Aortic smooth muscle cell (primary cell): ENCODE data around the gene MUC12. TPM values are rescaled to one million over a fixed set of nuclear protein-coding genes. Genes with fewer than 3 reads are reported as not detected.

Experiments used
- total RNA-seq: library from RNA; depleted of rRNA; stranded (reverse); fragments of >200 nt; gene quantifications from 2 replicates; pipeline ENCODE4 v1.2.3, GENCODE V29; 2014

The MUC12 gene
- total RNA-seq = 0.13 and 0.37 TPM in 2 replicates

GRCh38 chr7:100969066-100969615 lies at the start of gene MUC12:
Gene MUC12, plus strand, starts transcription at chr7:100969565. Its CDS starts 58 bp downstream, at chr7:100969623.

GRCh38 chr7:100949227-100949932 lies 20.0 kb upstream of the MUC12 start, which contains the start of gene MUC3A:
Gene MUC3A, plus strand, starts transcription at chr7:100949534. Its CDS starts 91 bp downstream, at chr7:100949625.

Other genes with a start within 250 kb of the MUC12 start
- gene EPO, start 249.1 kb upstream of the MUC12 start, total RNA-seq = not detected in 2 replicates
- gene ZAN, start 236.0 kb upstream of the MUC12 start, total RNA-seq = not detected in 2 replicates
- 14.1 and 16.4 TPM in 2 replicates for gene EPHB4, start 142.0 kb upstream of the MUC12 start, total RNA-seq
- gene SLC12A9, start 116.9 kb upstream of the MUC12 start, total RNA-seq = 9.7 and 13.2 TPM in 2 replicates
- gene TRIP6, start 102.2 kb upstream of the MUC12 start, total RNA-seq = 89.4 and 93.8 TPM in 2 replicates
- gene SRRT, start 94.5 kb upstream of the MUC12 start, total RNA-seq = 37.4 and 52.7 TPM in 2 replicates
- 3.1 and 4.9 TPM in 2 replicates for gene UFSP1, start 79.8 kb upstream of the MUC12 start, total RNA-seq
- not detected in 2 replicates for gene ACHE, start 73.7 kb upstream of the MUC12 start, total RNA-seq
- gene MUC3A, start 20.0 kb upstream of the MUC12 start, total RNA-seq = not detected in 2 replicates
- gene MUC17, start 50.5 kb downstream of the MUC12 start, total RNA-seq = under 0.01 TPM in 1 of 2 replicates, not detected in the other
- gene TRIM56, start 115.9 kb downstream of the MUC12 start, total RNA-seq = 21.1 and 23.5 TPM in 2 replicates
- 413 and 548 TPM in 2 replicates for gene SERPINE1, start 157.5 kb downstream of the MUC12 start, total RNA-seq
- gene AP1S1, start 184.9 kb downstream of the MUC12 start, total RNA-seq = 142 and 151 TPM in 2 replicates
- gene VGF, start 196.0 kb downstream of the MUC12 start, total RNA-seq = 0.13 TPM in 1 of 2 replicates, not detected in the other
- not detected in 2 replicates for gene NAT16, start 210.7 kb downstream of the MUC12 start, total RNA-seq
- gene MOGAT3, start 231.5 kb downstream of the MUC12 start, total RNA-seq = not detected in 2 replicates
- 61.0 and 65.7 TPM in 2 replicates for gene PLOD3, start 248.0 kb downstream of the MUC12 start, total RNA-seq
- gene ZNHIT1, start 248.6 kb downstream of the MUC12 start, total RNA-seq = 97.1 and 98.0 TPM in 2 replicates